Adrenal gland (tissue), 12 donors: Measurements from ENCODE around the gene GNS. TPM values are rescaled to one million over a fixed set of nuclear protein-coding genes. Genes with fewer than 3 reads are reported as not detected.

ENCODE experiments used
- DNase-seq, 7 donors: peaks; one replicate each; pipeline ENCODE4 v3.0.0-alpha.2; 2019 to 2020
- H3K27ac ChIP-seq, 5 donors: fragments of 200-600 bp; sonication (generic) in 4 of 5; 1 replicate in 3 of 5; 2 replicates in 2 of 5; pipeline versions ENCODE4 v1.5.1 to v1.8.0; 2016 to 2020; ENCODE audit warnings: mild to moderate bottlenecking in 1 of 5
- H3K27me3 ChIP-seq: fragments of 200-600 bp; 2 replicates; pipeline ENCODE4 v1.8.0; 2021
- H3K36me3 ChIP-seq, 2 donors: fragments of 200-600 bp; replicated peaks in 1 of 2; 1 replicate in 1 of 2; 2 replicates in 1 of 2; pipeline versions ENCODE4 v1.5.1 to v1.8.0; 2018 to 2022
- H3K4me1 ChIP-seq, 2 donors: fragments of 200-600 bp; replicated peaks in 1 of 2; 1 replicate in 1 of 2; 2 replicates in 1 of 2; pipeline versions ENCODE4 v1.5.1 to v1.8.0; 2018 to 2021
- H3K4me3 ChIP-seq, 4 donors: fragments of 200-600 bp; sonication (generic) in 3 of 4; one replicate each; pipeline ENCODE4 v1.5.1; 2016 to 2018
- H3K9me3 ChIP-seq, 3 donors: fragments of 200-600 bp; sonication (generic) in 1 of 3; replicated peaks in 1 of 3; 1 replicate in 2 of 3; 2 replicates in 1 of 3; pipeline versions ENCODE4 v1.5.1 to v1.8.0; 2016 to 2021
- POLR2A ChIP-seq, 2 donors: fragments of 450-650 bp; IDR thresholded peaks; one replicate each; pipeline ENCODE4 v1.6.1; 2017; ENCODE audit warnings: antibody characterized with exemption in 2 of 2, mild to moderate bottlenecking in 2 of 2, moderate library complexity in 1 of 2
- WGBS, 4 donors: extraction: QIAGEN DNeasy Blood & Tissue Kit in 2 of 4; methylation state at CpG; one replicate each; pipeline versions ENCODE4 v1.1.5 to v1.1.7; 2013 to 2017; 5-methylcytosine and 5-hydroxymethylcytosine counted together
- intact Hi-C, 2 donors: fragments of 100-400 bp; cut with DNase I; formaldehyde crosslinking; loops; one replicate each; pipeline versions ENCODE4 v1.14.1 to v1.15.0; 2022 to 2023
- polyA plus RNA-seq, 3 donors: library from polyadenylated mRNA; stranded (reverse); fragments of 200-250 nt in 2 of 3; fragments of 350-450 nt in 1 of 3; fragmentation: Illumina TruSeq in 1 of 3; extraction: RNeasy Lipid Tissue Mini Kit (QIAGEN cat#74804) in 1 of 3; gene quantifications; one replicate each; pipeline ENCODE4 v1.2.3, GENCODE V29; 2013 to 2014
- total RNA-seq, 9 donors: library from RNA; depleted of rRNA in 4 of 9; stranded (reverse); fragments of >200 nt in 4 of 9; fragments of 120-200 nt in 1 of 9; fragmentation: NEBNext Ultra II Directional in 1 of 9; extraction: Animal tissue kit (Norgen Biotek cat#: 25700) in 1 of 9; gene quantifications; one replicate each; pipeline versions ENCODE4 v1.1.0 to v1.2.4, GENCODE V29; 2013 to 2023
- TF ChIP-seq, protein P1 (sequence below), 6 experiments: fragments of 450-650 bp in 4 of 6; fragments of 200-600 bp in 2 of 6; sonication (generic) in 1 of 6; IDR thresholded peaks; 1 replicate in 5 of 6; 2 replicates in 1 of 6; pipeline versions ENCODE4 v1.5.1 to v1.8.0; 2016 to 2021; ENCODE audit warnings: antibody characterized with exemption in 6 of 6, mild to moderate bottlenecking in 2 of 6, moderate library complexity in 1 of 6
- donor health status: healthy with polysubstance abuse.
- donor health status: Bipolar disorder and iron deficiency.
- donor health status: DM: yes; HTN: yes; CAD: no.
- donor health status: DM: no; HTN: no; CAD: no.
- donor health status: DM: no; HTN: no; CAD: no.
- donor health status: DM: yes; HTN: yes; CAD: no.

Gene GNS
- total and polyA plus RNA-seq, 12 donors = 44.3 to 647 (median 567) TPM

DNA sequence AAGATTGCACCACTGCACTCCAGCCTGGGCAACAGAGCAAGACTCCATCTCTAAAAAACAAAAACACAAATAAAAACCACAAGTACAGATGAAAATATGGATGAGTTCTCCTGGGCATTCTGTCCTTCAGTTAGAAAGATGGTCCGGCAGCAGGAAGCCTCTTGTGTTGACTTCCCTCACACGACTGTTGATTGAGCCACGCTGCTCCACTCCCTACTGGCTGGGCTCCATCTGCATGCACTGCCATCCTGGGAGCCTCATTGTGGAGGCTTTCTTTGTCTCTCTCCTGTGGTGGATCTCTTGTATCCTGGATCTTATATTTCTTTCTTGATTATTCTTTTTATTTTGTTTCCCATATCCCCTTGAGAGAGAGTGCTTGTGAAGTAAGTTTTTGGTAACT, 34.4 kb upstream of the GNS start:
- H3K36me3 ChIP-seq = no peaks in the 10 kb centered on the region
- DNase-seq = no peak
- H3K27me3 ChIP-seq = no peaks in the 10 kb centered on the region
- H3K9me3 ChIP-seq = no peaks in the 10 kb centered on the region
- H3K27ac ChIP-seq = no peak overlapping the region
- WGBS, 4 donors = 83 to 90% (median 87%) methylated on average over 3 of the region's 3 CpGs
- no peaks in the 10 kb centered on the region for H3K4me1 ChIP-seq
- no peak for TF ChIP-seq POLR2A (IDR thresholded peaks at IDR 0.05)
- TF ChIP-seq, protein P1, sequence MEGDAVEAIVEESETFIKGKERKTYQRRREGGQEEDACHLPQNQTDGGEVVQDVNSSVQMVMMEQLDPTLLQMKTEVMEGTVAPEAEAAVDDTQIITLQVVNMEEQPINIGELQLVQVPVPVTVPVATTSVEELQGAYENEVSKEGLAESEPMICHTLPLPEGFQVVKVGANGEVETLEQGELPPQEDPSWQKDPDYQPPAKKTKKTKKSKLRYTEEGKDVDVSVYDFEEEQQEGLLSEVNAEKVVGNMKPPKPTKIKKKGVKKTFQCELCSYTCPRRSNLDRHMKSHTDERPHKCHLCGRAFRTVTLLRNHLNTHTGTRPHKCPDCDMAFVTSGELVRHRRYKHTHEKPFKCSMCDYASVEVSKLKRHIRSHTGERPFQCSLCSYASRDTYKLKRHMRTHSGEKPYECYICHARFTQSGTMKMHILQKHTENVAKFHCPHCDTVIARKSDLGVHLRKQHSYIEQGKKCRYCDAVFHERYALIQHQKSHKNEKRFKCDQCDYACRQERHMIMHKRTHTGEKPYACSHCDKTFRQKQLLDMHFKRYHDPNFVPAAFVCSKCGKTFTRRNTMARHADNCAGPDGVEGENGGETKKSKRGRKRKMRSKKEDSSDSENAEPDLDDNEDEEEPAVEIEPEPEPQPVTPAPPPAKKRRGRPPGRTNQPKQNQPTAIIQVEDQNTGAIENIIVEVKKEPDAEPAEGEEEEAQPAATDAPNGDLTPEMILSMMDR (IDR thresholded peaks at IDR 0.05) = no peak
- intact Hi-C loops = no loop called here
- no peak overlapping the region for H3K4me3 ChIP-seq

DNA sequence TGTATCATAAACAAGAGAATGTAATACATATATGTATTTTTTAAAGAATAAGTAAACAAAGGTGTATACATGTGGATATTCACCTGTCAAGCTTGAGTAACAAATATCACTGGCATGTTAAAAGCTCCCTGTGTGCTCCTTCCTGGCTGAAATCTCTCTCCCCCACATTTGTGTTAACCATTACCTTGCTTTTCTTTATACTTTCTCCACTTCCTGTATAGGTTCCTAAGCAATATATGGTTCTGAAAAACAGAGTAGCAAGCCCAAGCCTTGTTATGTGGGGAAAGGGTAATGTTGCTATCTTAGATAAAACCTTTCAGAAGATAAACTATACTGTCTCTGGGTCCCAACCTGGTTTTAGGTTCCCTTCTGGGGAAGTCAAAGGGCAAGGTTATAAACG, 32.9 kb upstream of the GNS start:
- H3K4me1 ChIP-seq = no peaks in the 10 kb centered on the region
- no peaks in the 10 kb centered on the region for H3K27me3 ChIP-seq
- no peak overlapping the region for H3K4me3 ChIP-seq
- no peaks in the 10 kb centered on the region for H3K36me3 ChIP-seq
- intact Hi-C loops = no loop called here
- no peak for TF ChIP-seq POLR2A (IDR thresholded peaks at IDR 0.05)
- no peaks in the 10 kb centered on the region for H3K9me3 ChIP-seq
- 65 to 85% (median 82%) methylated on average over 1 of the region's 1 CpG for WGBS, 4 donors
- no peak for DNase-seq
- H3K27ac ChIP-seq = no peak overlapping the region

DNA sequence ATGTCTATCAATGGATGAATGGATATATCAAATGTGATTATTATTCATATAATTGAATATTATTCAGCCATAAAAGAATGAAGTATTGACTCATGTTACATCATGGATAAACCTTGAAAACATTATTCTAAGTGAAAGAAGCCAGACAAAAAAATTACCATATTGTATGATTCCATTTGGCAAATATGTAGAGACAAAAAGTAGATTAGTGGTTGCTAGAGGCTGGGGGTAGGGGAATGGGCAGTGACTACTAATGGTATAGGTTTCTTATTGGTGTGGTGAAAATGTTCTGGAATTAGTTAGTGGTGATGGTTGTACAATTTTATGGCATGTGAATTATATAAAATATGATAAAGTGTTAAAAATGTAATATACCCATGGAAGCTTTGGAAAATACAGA, 31.8 kb upstream of the GNS start:
- intact Hi-C loops = no loop called here
- no peak for DNase-seq
- Histone ChIP-seq H3K36me3 (no peaks in the 10 kb centered on the region), H3K4me3 (no peak overlapping the region), H3K9me3 (no peaks in the 10 kb centered on the region), H3K27me3 (no peaks in the 10 kb centered on the region), H3K4me1 (no peaks in the 10 kb centered on the region), H3K27ac (no peak overlapping the region)
- TF ChIP-seq, protein P1 (IDR thresholded peaks at IDR 0.05) = no peak
- TF ChIP-seq POLR2A (IDR thresholded peaks at IDR 0.05) = no peak

DNA sequence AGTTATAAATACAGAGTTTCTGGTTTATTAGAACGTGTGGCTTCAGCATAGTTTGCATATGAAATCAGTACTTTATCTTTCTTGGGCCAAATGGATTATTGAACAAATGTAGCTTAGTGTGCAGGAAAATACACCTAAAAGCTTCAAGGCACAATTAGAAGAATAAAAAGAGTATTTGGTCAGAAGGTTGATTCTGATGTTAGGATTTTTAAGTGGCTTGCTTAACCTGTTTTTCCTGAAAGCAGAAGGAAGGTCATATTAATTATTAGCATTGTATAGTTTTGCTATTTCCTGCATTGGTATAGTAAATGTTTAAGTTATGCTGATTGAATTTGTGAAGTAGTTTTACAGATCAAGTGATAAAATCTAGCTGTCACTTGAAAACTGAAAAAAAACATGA, 31.0 kb upstream of the GNS start:
- 76 to 86% (median 79%) methylated on average over 1 of the region's 1 CpG for WGBS, 4 donors
- Histone ChIP-seq H3K36me3 (no peaks in the 10 kb centered on the region), H3K4me3 (no peak overlapping the region), H3K27ac (no peak overlapping the region), H3K9me3 (no peaks in the 10 kb centered on the region), H3K27me3 (no peaks in the 10 kb centered on the region), H3K4me1 (no peaks in the 10 kb centered on the region)
- intact Hi-C loops = no loop called here
- no peak for DNase-seq
- TF ChIP-seq, protein P1 (IDR thresholded peaks at IDR 0.05) = no peak
- no peak for TF ChIP-seq POLR2A (IDR thresholded peaks at IDR 0.05)

DNA sequence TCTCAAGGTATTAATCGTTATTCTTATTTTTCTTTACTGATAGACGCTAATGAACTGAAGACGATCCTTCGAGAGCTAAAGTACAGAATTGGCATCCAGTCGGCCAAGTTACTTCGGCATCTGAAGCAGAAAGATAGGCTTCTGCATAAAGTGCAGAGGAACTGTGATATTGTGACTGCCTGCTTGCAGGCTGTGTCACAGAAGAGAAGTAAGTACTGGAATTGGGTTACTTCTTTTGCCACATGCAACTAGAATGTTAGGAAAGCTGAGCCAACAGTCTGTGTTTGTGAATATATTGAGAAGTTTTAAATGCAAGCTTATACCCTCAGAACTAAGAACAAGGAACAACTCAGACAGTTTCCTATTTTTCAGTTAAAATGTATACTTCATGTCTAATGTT, 26.6 kb upstream of the GNS start:
- WGBS, 4 donors = 92 to 98% (median 94%) methylated on average over 6 of the region's 6 CpGs
- no peak for DNase-seq
- intact Hi-C loops = no loop called here
- H3K4me1 ChIP-seq = peaks cover 7 to 14% of the 10 kb centered on the region in 2 donors
- no peak overlapping the region for H3K27ac ChIP-seq
- no peak overlapping the region for H3K4me3 ChIP-seq
- no peak for TF ChIP-seq POLR2A (IDR thresholded peaks at IDR 0.05)
- TF ChIP-seq, protein P1 (IDR thresholded peaks at IDR 0.05) = no peak
- H3K36me3 ChIP-seq = no peaks in the 10 kb centered on the region
- no peaks in the 10 kb centered on the region for H3K27me3 ChIP-seq
- H3K9me3 ChIP-seq = no peaks in the 10 kb centered on the region
